Adrenal gland (tissue), 12 donors: Measurements from ENCODE around the gene SLC35A2. TPM values are rescaled to one million over a fixed set of nuclear protein-coding genes. Genes with fewer than 3 reads are reported as not detected.
A peak's percentile ranks its signal among the peaks of the same experiment; 100 is the strongest.

Source experiments
- DNase-seq, 7 donors: peaks; one replicate each; pipeline ENCODE4 v3.0.0-alpha.2; 2019 to 2020
- H3K27ac ChIP-seq, 5 donors: fragments of 200-600 bp; sonication (generic) in 4 of 5; 1 replicate in 3 of 5; 2 replicates in 2 of 5; pipeline versions ENCODE4 v1.5.1 to v1.8.0; 2016 to 2020; ENCODE audit warnings: mild to moderate bottlenecking in 1 of 5
- H3K27me3 ChIP-seq: fragments of 200-600 bp; 2 replicates; pipeline ENCODE4 v1.8.0; 2021
- H3K36me3 ChIP-seq, 2 donors: fragments of 200-600 bp; replicated peaks in 1 of 2; 1 replicate in 1 of 2; 2 replicates in 1 of 2; pipeline versions ENCODE4 v1.5.1 to v1.8.0; 2018 to 2022
- H3K4me1 ChIP-seq, 2 donors: fragments of 200-600 bp; replicated peaks in 1 of 2; 1 replicate in 1 of 2; 2 replicates in 1 of 2; pipeline versions ENCODE4 v1.5.1 to v1.8.0; 2018 to 2021
- H3K4me3 ChIP-seq, 4 donors: fragments of 200-600 bp; sonication (generic) in 3 of 4; one replicate each; pipeline ENCODE4 v1.5.1; 2016 to 2018
- H3K9me3 ChIP-seq, 3 donors: fragments of 200-600 bp; sonication (generic) in 1 of 3; replicated peaks in 1 of 3; 1 replicate in 2 of 3; 2 replicates in 1 of 3; pipeline versions ENCODE4 v1.5.1 to v1.8.0; 2016 to 2021
- CTCF ChIP-seq, 6 experiments: fragments of 450-650 bp in 4 of 6; fragments of 200-600 bp in 2 of 6; sonication (generic) in 1 of 6; IDR thresholded peaks; 1 replicate in 5 of 6; 2 replicates in 1 of 6; pipeline versions ENCODE4 v1.5.1 to v1.8.0; 2016 to 2021; ENCODE audit warnings: antibody characterized with exemption in 6 of 6, mild to moderate bottlenecking in 2 of 6, moderate library complexity in 1 of 6
- POLR2A ChIP-seq, 2 donors: fragments of 450-650 bp; IDR thresholded peaks; one replicate each; pipeline ENCODE4 v1.6.1; 2017; ENCODE audit warnings: antibody characterized with exemption in 2 of 2, mild to moderate bottlenecking in 2 of 2, moderate library complexity in 1 of 2
- WGBS, 4 donors: extraction: QIAGEN DNeasy Blood & Tissue Kit in 2 of 4; methylation state at CpG; one replicate each; pipeline versions ENCODE4 v1.1.5 to v1.1.7; 2013 to 2017; 5-methylcytosine and 5-hydroxymethylcytosine counted together
- intact Hi-C, 2 donors: fragments of 100-400 bp; cut with DNase I; formaldehyde crosslinking; loops; one replicate each; pipeline versions ENCODE4 v1.14.1 to v1.15.0; 2022 to 2023
- polyA plus RNA-seq, 3 donors: library from polyadenylated mRNA; stranded (reverse); fragments of 200-250 nt in 2 of 3; fragments of 350-450 nt in 1 of 3; fragmentation: Illumina TruSeq in 1 of 3; extraction: RNeasy Lipid Tissue Mini Kit (QIAGEN cat#74804) in 1 of 3; gene quantifications; one replicate each; pipeline ENCODE4 v1.2.3, GENCODE V29; 2013 to 2014
- total RNA-seq, 9 donors: library from RNA; depleted of rRNA in 4 of 9; stranded (reverse); fragments of >200 nt in 4 of 9; fragments of 120-200 nt in 1 of 9; fragmentation: NEBNext Ultra II Directional in 1 of 9; extraction: Animal tissue kit (Norgen Biotek cat#: 25700) in 1 of 9; gene quantifications; one replicate each; pipeline versions ENCODE4 v1.1.0 to v1.2.4, GENCODE V29; 2013 to 2023
- donor health status: healthy with polysubstance abuse.
- donor health status: Bipolar disorder and iron deficiency.
- donor health status: DM: yes; HTN: yes; CAD: no.
- donor health status: DM: no; HTN: no; CAD: no.
- donor health status: DM: no; HTN: no; CAD: no.
- donor health status: DM: yes; HTN: yes; CAD: no.

SLC35A2 gene
- total and polyA plus RNA-seq, 12 donors = 5.1 to 59.7 (median 31.9) TPM

GRCh38 chrX:48919360-48919841 is 8.0 kb upstream of the SLC35A2 start:
- 1 to 26% (median 24%) methylated on average over 11 to 15 of the region's 15 CpGs; no CpG with 5 or more reads in 1 of the 4 donors for WGBS, 4 donors
- no peaks in the 10 kb centered on the region for H3K27me3 ChIP-seq
- intact Hi-C loops = no loop called here
- TF ChIP-seq CTCF (IDR thresholded peaks at IDR 0.05) (no peak), POLR2A (IDR thresholded peaks at IDR 0.05) (no peak)
- peak overlapping the region; percentile 68 to 84 (median 78) for H3K27ac ChIP-seq
- peaks cover 0 to 8% of the 10 kb centered on the region in 2 donors for H3K4me1 ChIP-seq
- DNase-seq = peak in 3 of 7 donors; percentile 39 to 55 (median 42)
- peak overlapping the region in 2 of 4 donors; percentile 49 to 57 for H3K4me3 ChIP-seq
- no peaks in the 10 kb centered on the region for H3K9me3 ChIP-seq
- H3K36me3 ChIP-seq = peaks cover 0 to 23% of the 10 kb centered on the region in 2 donors

- H3K27me3 ChIP-seq = no peaks in the 10 kb centered on the region
- intact Hi-C loops = no loop called here
- DNase-seq = peak; percentile 90 to 97 (median 95)
- H3K36me3 ChIP-seq = peaks cover 0 to 17% of the 10 kb centered on the region in 2 donors
- TF ChIP-seq POLR2A (IDR thresholded peaks at IDR 0.05) (peak; percentile 84 to 93), CTCF (IDR thresholded peaks at IDR 0.05) (no peak)
- H3K27ac ChIP-seq = peak within 1 kb of the TSS; percentile 70 to 84 (median 78)
- H3K4me1 ChIP-seq = peaks cover 0 to 8% of the 10 kb centered on the region in 2 donors
- H3K4me3 ChIP-seq = peak within 1 kb of the TSS in 2 of 4 donors; percentile 49 to 57
- H3K9me3 ChIP-seq = no peaks in the 10 kb centered on the region
- 0 to 48% (median 16%) methylated on average over 7 to 55 of the region's 55 CpGs for WGBS, 4 donors
Measured at GRCh38 chrX:48918643-48919340, 7.3 kb upstream of the SLC35A2 start, which contains the start of gene PIM2. TSS of gene PIM2 (minus strand) at chrX:48919024. CDS start at chrX:48918834, 190 bp downstream.

- intact Hi-C loops = no loop called here
- Histone ChIP-seq H3K9me3 (no peaks in the 10 kb centered on the region), H3K4me1 (peaks cover 0 to 8% of the 10 kb centered on the region in 2 donors), H3K27me3 (no peaks in the 10 kb centered on the region), H3K36me3 (peaks cover 0 to 12% of the 10 kb centered on the region in 2 donors), H3K27ac (peak overlapping the region in 4 of 5 donors; percentile 70 to 84 (median 80)), H3K4me3 (peak overlapping the region in 2 of 4 donors; percentile 49 to 57)
- WGBS, 4 donors = 8 to 59% (median 23%) methylated on average over 9 to 23 of the region's 23 CpGs
- no peak for TF ChIP-seq POLR2A (IDR thresholded peaks at IDR 0.05)
- TF ChIP-seq CTCF (IDR thresholded peaks at IDR 0.05) = no peak
- no peak for DNase-seq
Measured at GRCh38 chrX:48918301-48918642, 6.8 kb upstream of the SLC35A2 start.

GRCh38 chrX:48917139-48918001 is 5.9 kb upstream of the SLC35A2 start:
- intact Hi-C loops = no loop called here
- 17 to 58% (median 43%) methylated on average over 5 to 27 of the region's 27 CpGs for WGBS, 4 donors
- H3K4me1 ChIP-seq = peaks cover 0 to 8% of the 10 kb centered on the region in 2 donors
- DNase-seq = peak; percentile 86 to 97 (median 92)
- H3K4me3 ChIP-seq = no peak overlapping the region
- H3K9me3 ChIP-seq = no peaks in the 10 kb centered on the region
- peaks cover 0 to 3% of the 10 kb centered on the region in 2 donors for H3K36me3 ChIP-seq
- peak in 1 of 2 donors; percentile 45 for TF ChIP-seq POLR2A (IDR thresholded peaks at IDR 0.05)
- peak; percentile 87 to 96 (median 92) for TF ChIP-seq CTCF (IDR thresholded peaks at IDR 0.05)
- H3K27me3 ChIP-seq = no peaks in the 10 kb centered on the region
- H3K27ac ChIP-seq = peak overlapping the region in 3 of 5 donors; percentile 19 to 83 (median 76)
